GM23338 (cell line): ENCODE results near the gene CYB5A. TPM values are rescaled to one million over a fixed set of nuclear protein-coding genes. Genes with fewer than 3 reads are reported as not detected.

Experiments used
- ATAC-seq: fragments of 200-7000 bp; cut with Tn5 transposase; 3 replicates; pipeline ENCODE4 v1.9.1; 2020
- DNase-seq: peaks from one replicate; pipeline ENCODE4 v3.0.0-alpha.2; 2015; ENCODE audit warnings: low spot score
- H2AFZ ChIP-seq: fragments of 200-600 bp; sonication (generic); 2 replicates; pipeline ENCODE4 v1.8.0; 2016; ENCODE audit warnings: antibody characterized with exemption, mild to moderate bottlenecking, moderate library complexity
- H3F3A ChIP-seq: fragments of 200-600 bp; sonication (generic); replicated peaks from 2 replicates; pipeline ENCODE4 v1.8.0; 2017; ENCODE audit warnings: antibody characterized with exemption, mixed run types, low read depth
- H3K27ac ChIP-seq: fragments of 200-600 bp; sonication (generic); 2 replicates; pipeline ENCODE4 v1.6.1; 2016; ENCODE audit warnings: low read depth
- H3K27me3 ChIP-seq: fragments of 200-600 bp; sonication (generic); 2 replicates; pipeline ENCODE4 v1.8.0; 2016; ENCODE audit warnings: mild to moderate bottlenecking, mixed run types, moderate library complexity; ENCODE audit not compliant: insufficient read depth
- H3K36me3 ChIP-seq: fragments of 200-600 bp; sonication (generic); 2 replicates; pipeline ENCODE4 v1.8.0; 2016; ENCODE audit warnings: mild to moderate bottlenecking; ENCODE audit not compliant: insufficient read depth
- H3K4me1 ChIP-seq: fragments of 200-600 bp; sonication (generic); 2 replicates; pipeline ENCODE4 v1.8.0; 2016; ENCODE audit warnings: mild to moderate bottlenecking, moderate library complexity; ENCODE audit not compliant: insufficient read depth
- H3K4me2 ChIP-seq: fragments of 200-600 bp; sonication (generic); 2 replicates; pipeline ENCODE4 v1.7.1; 2017; ENCODE audit warnings: mixed run types
- H3K4me3 ChIP-seq: fragments of 200-600 bp; sonication (generic); 2 replicates; pipeline ENCODE4 v1.6.1; 2016; ENCODE audit warnings: mixed run types
- H3K79me2 ChIP-seq: fragments of 200-600 bp; sonication (generic); replicated peaks from 2 replicates; pipeline ENCODE4 v1.8.0; 2017; ENCODE audit warnings: mild to moderate bottlenecking; ENCODE audit not compliant: insufficient read depth
- H3K9me2 ChIP-seq: fragments of 200-600 bp; sonication (generic); 2 replicates; pipeline ENCODE4 v1.8.0; 2017; ENCODE audit not compliant: insufficient read depth
- H4K20me1 ChIP-seq: fragments of 200-600 bp; sonication (generic); replicated peaks from 2 replicates; pipeline ENCODE4 v1.8.0; 2017; ENCODE audit warnings: mild to moderate bottlenecking; ENCODE audit not compliant: insufficient read depth
- H3K27ac Mint-ChIP-seq: 2 replicates; pipeline ENCODE4 v1.8.0; 2020; ENCODE audit warnings: inconsistent platforms, mild to moderate bottlenecking, moderate library complexity, mixed read lengths
- H3K27me3 Mint-ChIP-seq: 3 replicates; pipeline ENCODE4 v1.8.0; 2022; ENCODE audit warnings: low read depth, mild to moderate bottlenecking, moderate library complexity, mixed read lengths, inconsistent platforms; ENCODE audit not compliant: insufficient read depth, poor library complexity
- H3K36me3 Mint-ChIP-seq: 3 replicates; pipeline ENCODE4 v1.8.0; 2021; ENCODE audit warnings: low read depth, mild to moderate bottlenecking, inconsistent platforms, moderate library complexity, mixed read lengths
- H3K4me1 Mint-ChIP-seq: 3 replicates; pipeline ENCODE4 v1.8.0; 2020; ENCODE audit warnings: mild to moderate bottlenecking, inconsistent platforms, mixed read lengths
- H3K4me3 Mint-ChIP-seq: 3 replicates; pipeline ENCODE4 v1.8.0; 2021; ENCODE audit warnings: moderate library complexity, mild to moderate bottlenecking, inconsistent platforms, mixed read lengths
- H3K9me3 Mint-ChIP-seq: 3 replicates; pipeline ENCODE4 v1.8.0; 2020; ENCODE audit warnings: moderate library complexity, mild to moderate bottlenecking, inconsistent platforms, mixed read lengths
- CREB1 ChIP-seq: fragments of 250-450 bp; sonication (Bioruptor Pico); IDR thresholded peaks from 2 replicates; pipeline ENCODE4 v1.5.0; 2020; ENCODE audit warnings: low read depth, mild to moderate bottlenecking, moderate library complexity
- CTCF ChIP-seq, 2 experiments: fragments of 200-600 bp in 1 of 2; sonication (generic) in 1 of 2; conservative IDR thresholded peaks; 2 replicates each; pipeline versions ENCODE4 v1.5.1 to v1.6.1; 2016 to 2017; ENCODE audit warnings: antibody characterized with exemption in 2 of 2, low read depth in 2 of 2, mild to moderate bottlenecking in 2 of 2, moderate library complexity in 1 of 2
- EZH2 ChIP-seq: fragments of 200-600 bp; sonication (generic); IDR thresholded peaks from one replicate; pipeline ENCODE4 v1.8.0; 2017; ENCODE audit warnings: antibody characterized with exemption, mild to moderate bottlenecking, low read depth; ENCODE audit not compliant: unreplicated experiment
- EZH2phosphoT487 ChIP-seq: fragments of 200-600 bp; sonication (generic); IDR thresholded peaks from one replicate; pipeline ENCODE4 v1.8.1; 2018; ENCODE audit warnings: antibody characterized with exemption; ENCODE audit not compliant: unreplicated experiment
- JUNB ChIP-seq: IDR thresholded peaks from one replicate; pipeline ENCODE4 v1.6.1; 2016; ENCODE audit warnings: antibody characterized with exemption; ENCODE audit not compliant: unreplicated experiment
- NANOG ChIP-seq: IDR thresholded peaks from 2 replicates; pipeline ENCODE4 v1.6.1; 2016; ENCODE audit warnings: antibody characterized with exemption, borderline replicate concordance
- STAT1 ChIP-seq: IDR thresholded peaks from one replicate; pipeline ENCODE4 v1.6.1; 2016; ENCODE audit warnings: antibody characterized with exemption; ENCODE audit not compliant: unreplicated experiment
- ZNF114 ChIP-seq: fragments of 250-450 bp; sonication (Bioruptor Pico); IDR thresholded peaks from 2 replicates; pipeline ENCODE4 v1.5.0; 2020; ENCODE audit warnings: mild to moderate bottlenecking, moderate library complexity
- ZNF331 ChIP-seq: fragments of 250-450 bp; sonication (Bioruptor Pico); IDR thresholded peaks from 2 replicates; pipeline ENCODE4 v1.5.0; 2020; ENCODE audit warnings: low read depth, mild to moderate bottlenecking, moderate library complexity
- polyA plus RNA-seq: library from polyadenylated mRNA; unstranded; fragments of >200 nt; fragmentation: Nextera tagmentation; extraction: Ambion mirVana; gene quantifications from 2 replicates; pipeline ENCODE4 v1.2.1, GENCODE V29; 2016
- total RNA-seq: library from RNA; depleted of rRNA; stranded (reverse); fragments of >200 nt; shearing (Covaris generic); gene quantifications from 2 replicates; pipeline ENCODE4 v1.2.3, GENCODE V29; 2014
- TF ChIP-seq, protein P1 (sequence below): IDR thresholded peaks from one replicate; pipeline ENCODE4 v1.6.1; 2018; ENCODE audit warnings: antibody characterized with exemption; ENCODE audit not compliant: unreplicated experiment
- TF ChIP-seq, protein P2 (sequence below): fragments of 250-450 bp; sonication (Bioruptor Pico); IDR thresholded peaks from 2 replicates; pipeline ENCODE4 v1.5.0; 2020; ENCODE audit warnings: mild to moderate bottlenecking, moderate library complexity

CYB5A gene
- total and polyA plus RNA-seq, 2 experiments from 2014 or later = 136 to 283 TPM

DNA sequence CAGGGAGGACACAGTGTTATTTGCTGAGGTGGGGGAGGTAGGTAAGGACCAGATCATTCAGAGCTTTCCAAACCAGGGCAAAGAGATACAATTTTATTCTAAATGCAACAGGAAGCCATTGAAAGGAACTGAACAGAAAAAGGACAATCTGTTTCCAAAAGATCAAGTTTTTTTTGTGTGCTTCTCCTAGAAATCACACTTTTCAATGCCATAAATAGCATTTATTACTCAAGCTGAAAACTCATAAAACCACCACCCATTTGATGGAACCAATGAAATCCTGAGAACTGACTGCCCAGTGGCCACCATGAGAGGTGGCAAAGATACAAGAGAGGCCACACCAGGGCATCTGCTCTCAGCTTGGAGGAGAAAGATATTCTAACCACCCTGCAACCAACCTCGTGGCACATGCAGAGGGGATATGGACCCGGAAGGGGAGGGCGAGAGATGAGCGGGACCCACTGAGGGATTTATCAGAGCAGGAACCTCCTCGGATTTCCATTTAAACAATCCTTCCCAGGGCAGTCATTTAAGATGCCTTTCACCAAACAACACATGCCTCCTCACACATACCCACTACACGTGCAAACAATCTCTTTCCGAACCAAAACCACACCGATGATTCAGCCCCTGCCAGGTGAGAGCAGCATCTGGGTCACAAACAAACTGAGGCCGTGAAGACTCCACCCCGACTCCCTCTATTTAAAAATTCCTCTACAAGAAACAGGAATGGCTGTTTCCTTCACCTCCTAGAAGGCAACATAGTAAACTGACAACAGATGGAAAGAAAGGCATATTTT, 8.8 kb downstream of the CYB5A start:
- H3K4me3 ChIP-seq = peak overlapping the region; percentile 35; the same call in 1 of the 2 replicates
- H3K4me1 ChIP-seq = peaks cover 69% of the 10 kb centered on the region
- H3F3A ChIP-seq = peaks cover 6% of the 10 kb centered on the region; the same call in 1 of the 2 replicates
- H3K27me3 ChIP-seq = no peaks in the 10 kb centered on the region
- H3K36me3 Mint-ChIP-seq = peaks cover 42% of the 10 kb centered on the region
- peak overlapping the region; percentile 79 for H3K4me2 ChIP-seq
- peak overlapping the region; percentile 98 for H3K27ac Mint-ChIP-seq
- DNase-seq (no peak), ATAC-seq (no peak)
- TF ChIP-seq, protein P1, sequence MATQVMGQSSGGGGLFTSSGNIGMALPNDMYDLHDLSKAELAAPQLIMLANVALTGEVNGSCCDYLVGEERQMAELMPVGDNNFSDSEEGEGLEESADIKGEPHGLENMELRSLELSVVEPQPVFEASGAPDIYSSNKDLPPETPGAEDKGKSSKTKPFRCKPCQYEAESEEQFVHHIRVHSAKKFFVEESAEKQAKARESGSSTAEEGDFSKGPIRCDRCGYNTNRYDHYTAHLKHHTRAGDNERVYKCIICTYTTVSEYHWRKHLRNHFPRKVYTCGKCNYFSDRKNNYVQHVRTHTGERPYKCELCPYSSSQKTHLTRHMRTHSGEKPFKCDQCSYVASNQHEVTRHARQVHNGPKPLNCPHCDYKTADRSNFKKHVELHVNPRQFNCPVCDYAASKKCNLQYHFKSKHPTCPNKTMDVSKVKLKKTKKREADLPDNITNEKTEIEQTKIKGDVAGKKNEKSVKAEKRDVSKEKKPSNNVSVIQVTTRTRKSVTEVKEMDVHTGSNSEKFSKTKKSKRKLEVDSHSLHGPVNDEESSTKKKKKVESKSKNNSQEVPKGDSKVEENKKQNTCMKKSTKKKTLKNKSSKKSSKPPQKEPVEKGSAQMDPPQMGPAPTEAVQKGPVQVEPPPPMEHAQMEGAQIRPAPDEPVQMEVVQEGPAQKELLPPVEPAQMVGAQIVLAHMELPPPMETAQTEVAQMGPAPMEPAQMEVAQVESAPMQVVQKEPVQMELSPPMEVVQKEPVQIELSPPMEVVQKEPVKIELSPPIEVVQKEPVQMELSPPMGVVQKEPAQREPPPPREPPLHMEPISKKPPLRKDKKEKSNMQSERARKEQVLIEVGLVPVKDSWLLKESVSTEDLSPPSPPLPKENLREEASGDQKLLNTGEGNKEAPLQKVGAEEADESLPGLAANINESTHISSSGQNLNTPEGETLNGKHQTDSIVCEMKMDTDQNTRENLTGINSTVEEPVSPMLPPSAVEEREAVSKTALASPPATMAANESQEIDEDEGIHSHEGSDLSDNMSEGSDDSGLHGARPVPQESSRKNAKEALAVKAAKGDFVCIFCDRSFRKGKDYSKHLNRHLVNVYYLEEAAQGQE = no peak
- TF ChIP-seq CTCF (conservative IDR thresholded peaks at IDR 0.05; ENCODE audit: low read depth in 2 of 2) (no peak), CREB1 (CRISPR knock-in tag) (no peak), STAT1 (no peak), NANOG (no peak), EZH2 (no peak), ZNF331 (no peak), JUNB (no peak), EZH2phosphoT487 (no peak), ZNF114 (CRISPR knock-in tag) (no peak)
- TF ChIP-seq, protein P2, sequence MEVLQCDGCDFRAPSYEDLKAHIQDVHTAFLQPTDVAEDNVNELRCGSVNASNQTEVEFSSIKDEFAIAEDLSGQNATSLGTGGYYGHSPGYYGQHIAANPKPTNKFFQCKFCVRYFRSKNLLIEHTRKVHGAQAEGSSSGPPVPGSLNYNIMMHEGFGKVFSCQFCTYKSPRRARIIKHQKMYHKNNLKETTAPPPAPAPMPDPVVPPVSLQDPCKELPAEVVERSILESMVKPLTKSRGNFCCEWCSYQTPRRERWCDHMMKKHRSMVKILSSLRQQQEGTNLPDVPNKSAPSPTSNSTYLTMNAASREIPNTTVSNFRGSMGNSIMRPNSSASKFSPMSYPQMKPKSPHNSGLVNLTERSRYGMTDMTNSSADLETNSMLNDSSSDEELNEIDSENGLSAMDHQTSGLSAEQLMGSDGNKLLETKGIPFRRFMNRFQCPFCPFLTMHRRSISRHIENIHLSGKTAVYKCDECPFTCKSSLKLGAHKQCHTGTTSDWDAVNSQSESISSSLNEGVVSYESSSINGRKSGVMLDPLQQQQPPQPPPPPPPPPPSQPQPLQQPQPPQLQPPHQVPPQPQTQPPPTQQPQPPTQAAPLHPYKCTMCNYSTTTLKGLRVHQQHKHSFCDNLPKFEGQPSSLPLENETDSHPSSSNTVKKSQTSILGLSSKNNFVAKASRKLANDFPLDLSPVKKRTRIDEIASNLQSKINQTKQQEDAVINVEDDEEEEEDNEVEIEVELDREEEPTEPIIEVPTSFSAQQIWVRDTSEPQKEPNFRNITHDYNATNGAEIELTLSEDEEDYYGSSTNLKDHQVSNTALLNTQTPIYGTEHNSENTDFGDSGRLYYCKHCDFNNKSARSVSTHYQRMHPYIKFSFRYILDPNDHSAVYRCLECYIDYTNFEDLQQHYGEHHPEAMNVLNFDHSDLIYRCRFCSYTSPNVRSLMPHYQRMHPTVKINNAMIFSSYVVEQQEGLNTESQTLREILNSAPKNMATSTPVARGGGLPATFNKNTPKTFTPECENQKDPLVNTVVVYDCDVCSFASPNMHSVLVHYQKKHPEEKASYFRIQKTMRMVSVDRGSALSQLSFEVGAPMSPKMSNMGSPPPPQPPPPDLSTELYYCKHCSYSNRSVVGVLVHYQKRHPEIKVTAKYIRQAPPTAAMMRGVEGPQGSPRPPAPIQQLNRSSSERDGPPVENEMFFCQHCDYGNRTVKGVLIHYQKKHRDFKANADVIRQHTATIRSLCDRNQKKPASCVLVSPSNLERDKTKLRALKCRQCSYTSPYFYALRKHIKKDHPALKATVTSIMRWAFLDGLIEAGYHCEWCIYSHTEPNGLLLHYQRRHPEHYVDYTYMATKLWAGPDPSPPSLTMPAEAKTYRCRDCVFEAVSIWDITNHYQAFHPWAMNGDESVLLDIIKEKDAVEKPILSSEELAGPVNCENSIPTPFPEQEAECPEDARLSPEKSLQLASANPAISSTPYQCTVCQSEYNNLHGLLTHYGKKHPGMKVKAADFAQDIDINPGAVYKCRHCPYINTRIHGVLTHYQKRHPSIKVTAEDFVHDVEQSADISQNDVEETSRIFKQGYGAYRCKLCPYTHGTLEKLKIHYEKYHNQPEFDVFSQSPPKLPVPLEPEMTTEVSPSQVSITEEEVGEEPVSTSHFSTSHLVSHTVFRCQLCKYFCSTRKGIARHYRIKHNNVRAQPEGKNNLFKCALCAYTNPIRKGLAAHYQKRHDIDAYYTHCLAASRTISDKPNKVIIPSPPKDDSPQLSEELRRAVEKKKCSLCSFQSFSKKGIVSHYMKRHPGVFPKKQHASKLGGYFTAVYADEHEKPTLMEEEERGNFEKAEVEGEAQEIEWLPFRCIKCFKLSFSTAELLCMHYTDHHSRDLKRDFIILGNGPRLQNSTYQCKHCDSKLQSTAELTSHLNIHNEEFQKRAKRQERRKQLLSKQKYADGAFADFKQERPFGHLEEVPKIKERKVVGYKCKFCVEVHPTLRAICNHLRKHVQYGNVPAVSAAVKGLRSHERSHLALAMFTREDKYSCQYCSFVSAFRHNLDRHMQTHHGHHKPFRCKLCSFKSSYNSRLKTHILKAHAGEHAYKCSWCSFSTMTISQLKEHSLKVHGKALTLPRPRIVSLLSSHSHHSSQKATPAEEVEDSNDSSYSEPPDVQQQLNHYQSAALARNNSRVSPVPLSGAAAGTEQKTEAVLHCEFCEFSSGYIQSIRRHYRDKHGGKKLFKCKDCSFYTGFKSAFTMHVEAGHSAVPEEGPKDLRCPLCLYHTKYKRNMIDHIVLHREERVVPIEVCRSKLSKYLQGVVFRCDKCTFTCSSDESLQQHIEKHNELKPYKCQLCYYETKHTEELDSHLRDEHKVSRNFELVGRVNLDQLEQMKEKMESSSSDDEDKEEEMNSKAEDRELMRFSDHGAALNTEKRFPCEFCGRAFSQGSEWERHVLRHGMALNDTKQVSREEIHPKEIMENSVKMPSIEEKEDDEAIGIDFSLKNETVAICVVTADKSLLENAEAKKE (CRISPR knock-in tag) = no peak
- H4K20me1 ChIP-seq = peaks cover 6% of the 10 kb centered on the region; the same call in 1 of the 2 replicates
- no peaks in the 10 kb centered on the region for H3K36me3 ChIP-seq
- peaks cover 11% of the 10 kb centered on the region for H3K27me3 Mint-ChIP-seq
- no peak overlapping the region for H2AFZ ChIP-seq
- peak overlapping the region; percentile 59 for H3K4me3 Mint-ChIP-seq
- H3K4me1 Mint-ChIP-seq = peaks cover 71% of the 10 kb centered on the region
- no peaks in the 10 kb centered on the region for H3K9me2 ChIP-seq
- H3K9me3 Mint-ChIP-seq = peaks cover 2% of the 10 kb centered on the region; the same call in 1 of the 3 replicates
- peaks cover 99% of the 10 kb centered on the region for H3K79me2 ChIP-seq
- H3K27ac ChIP-seq = peak overlapping the region; percentile 90
